Chondrocyte (in vitro differentiated cells): Measurements from ENCODE around the gene SNX6. TPM values are rescaled to one million over a fixed set of nuclear protein-coding genes. Genes with fewer than 3 reads are reported as not detected.

Experiments
- DNase-seq: peaks from one replicate; pipeline ENCODE4 v3.0.0; 2021; ENCODE audit warnings: mixed read lengths, low spot score
- H3K27ac Mint-ChIP-seq: one replicate; pipeline ENCODE4 v1.8.0; 2021; ENCODE audit warnings: mild to moderate bottlenecking, moderate library complexity, mixed read lengths; ENCODE audit not compliant: unreplicated experiment
- H3K27me3 Mint-ChIP-seq: 2 replicates; pipeline ENCODE4 v1.8.0; 2021; ENCODE audit warnings: low read depth, mixed read lengths
- H3K36me3 Mint-ChIP-seq: 2 replicates; pipeline ENCODE4 v1.8.0; 2021; ENCODE audit warnings: low read depth, mixed read lengths
- H3K4me1 Mint-ChIP-seq: 2 replicates; pipeline ENCODE4 v1.8.0; 2021; ENCODE audit warnings: low read depth, mild to moderate bottlenecking, mixed read lengths
- H3K4me3 Mint-ChIP-seq: one replicate; pipeline ENCODE4 v1.8.0; 2021; ENCODE audit warnings: mild to moderate bottlenecking, moderate library complexity, mixed read lengths; ENCODE audit not compliant: unreplicated experiment
- H3K9me3 Mint-ChIP-seq: 2 replicates; pipeline ENCODE4 v1.8.0; 2021; ENCODE audit warnings: low read depth, mixed read lengths
- total RNA-seq: library from RNA; stranded (reverse); gene quantifications from 3 replicates; pipeline ENCODE4 v1.2.1, GENCODE V29; 2021
- TF ChIP-seq, protein P1 (sequence below): fragments of 200-600 bp; sonication (generic); IDR thresholded peaks from 2 replicates; pipeline ENCODE4 v1.5.0; 2021; ENCODE audit warnings: antibody characterized with exemption, mild to moderate bottlenecking, moderate library complexity

The SNX6 gene
- total RNA-seq, 1 donor from 2014 or later: 91.7 TPM

DNA sequence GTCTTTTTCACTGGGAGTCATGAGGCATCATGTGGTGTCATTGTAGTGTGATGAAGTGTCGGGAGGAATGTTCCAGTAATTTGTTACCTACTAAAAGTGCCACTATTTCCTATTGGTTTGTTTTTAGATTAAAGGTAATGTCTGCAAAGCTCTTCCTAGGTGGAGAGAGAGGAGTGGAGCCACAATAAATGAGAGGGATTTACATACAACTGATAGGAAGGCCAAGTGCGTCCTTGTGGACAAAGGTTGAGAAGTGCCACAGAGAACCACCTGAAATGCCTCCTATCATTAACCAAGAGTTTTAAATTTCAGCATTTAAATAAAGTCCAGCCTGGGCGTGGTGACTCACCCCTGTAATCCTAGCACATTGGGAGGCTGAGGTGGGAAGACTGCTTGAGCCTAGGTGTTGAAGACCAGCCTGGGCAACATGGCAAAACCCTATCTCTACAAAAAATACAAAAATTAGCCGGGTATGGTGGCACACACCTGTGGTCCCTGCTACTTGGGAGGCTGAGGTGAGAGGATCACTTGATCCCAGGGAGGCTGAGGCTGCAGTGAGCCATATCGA is 2.5 kb upstream of the SNX6 start:
- Mint-ChIP-seq H3K4me1 (peaks cover 16% of the 10 kb centered on the region), H3K27ac (no peak overlapping the region), H3K36me3 (no peaks in the 10 kb centered on the region), H3K9me3 (no peaks in the 10 kb centered on the region), H3K27me3 (no peaks in the 10 kb centered on the region), H3K4me3 (no peak overlapping the region)
- TF ChIP-seq, protein P1, sequence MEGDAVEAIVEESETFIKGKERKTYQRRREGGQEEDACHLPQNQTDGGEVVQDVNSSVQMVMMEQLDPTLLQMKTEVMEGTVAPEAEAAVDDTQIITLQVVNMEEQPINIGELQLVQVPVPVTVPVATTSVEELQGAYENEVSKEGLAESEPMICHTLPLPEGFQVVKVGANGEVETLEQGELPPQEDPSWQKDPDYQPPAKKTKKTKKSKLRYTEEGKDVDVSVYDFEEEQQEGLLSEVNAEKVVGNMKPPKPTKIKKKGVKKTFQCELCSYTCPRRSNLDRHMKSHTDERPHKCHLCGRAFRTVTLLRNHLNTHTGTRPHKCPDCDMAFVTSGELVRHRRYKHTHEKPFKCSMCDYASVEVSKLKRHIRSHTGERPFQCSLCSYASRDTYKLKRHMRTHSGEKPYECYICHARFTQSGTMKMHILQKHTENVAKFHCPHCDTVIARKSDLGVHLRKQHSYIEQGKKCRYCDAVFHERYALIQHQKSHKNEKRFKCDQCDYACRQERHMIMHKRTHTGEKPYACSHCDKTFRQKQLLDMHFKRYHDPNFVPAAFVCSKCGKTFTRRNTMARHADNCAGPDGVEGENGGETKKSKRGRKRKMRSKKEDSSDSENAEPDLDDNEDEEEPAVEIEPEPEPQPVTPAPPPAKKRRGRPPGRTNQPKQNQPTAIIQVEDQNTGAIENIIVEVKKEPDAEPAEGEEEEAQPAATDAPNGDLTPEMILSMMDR: no peak
- DNase-seq: no peak

DNA sequence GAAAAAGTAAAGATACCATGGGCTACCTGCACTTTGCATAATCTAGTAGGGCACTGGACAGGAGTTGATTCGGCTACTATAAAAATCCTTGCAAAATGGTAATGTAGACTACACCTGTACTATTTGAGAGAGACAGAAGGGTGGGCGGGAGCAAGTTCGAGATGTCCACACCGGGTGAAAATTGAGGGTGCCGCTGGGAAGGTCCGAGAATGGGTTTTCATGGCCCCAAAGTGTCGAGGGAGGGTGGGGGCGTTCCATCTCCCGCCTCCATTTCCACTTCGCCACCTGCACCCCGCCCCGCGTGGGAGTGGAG is 648 bp downstream of the SNX6 start:
- TF ChIP-seq, protein P1: no peak
- Mint-ChIP-seq H3K36me3 (no peaks in the 10 kb centered on the region), H3K4me1 (peaks cover 17% of the 10 kb centered on the region), H3K27me3 (no peaks in the 10 kb centered on the region), H3K4me3 (peak overlapping the region; percentile 92), H3K27ac (peak overlapping the region; percentile 86), H3K9me3 (no peaks in the 10 kb centered on the region)
- no peak for DNase-seq

DNA sequence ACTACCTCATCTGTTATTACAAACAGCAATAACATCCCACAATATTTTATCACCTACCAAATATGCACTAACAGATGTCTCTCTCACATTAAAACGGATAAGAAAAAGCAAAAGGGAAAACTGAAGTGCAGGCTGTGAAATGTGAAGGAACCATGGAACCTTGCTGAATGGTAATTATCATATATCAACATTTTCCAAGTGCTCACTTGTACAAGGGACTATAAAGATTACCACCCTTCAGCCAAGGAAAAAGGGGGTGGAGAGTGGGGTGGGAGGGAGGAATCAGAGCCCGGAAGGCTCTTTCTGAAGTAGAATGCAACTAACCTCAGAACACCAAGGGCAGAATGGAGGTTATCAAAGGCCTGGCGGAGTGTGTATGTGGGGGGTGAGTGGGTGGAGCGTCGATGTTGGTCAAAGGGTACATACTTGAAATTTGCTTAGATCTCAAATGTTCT is 1.2 kb downstream of the SNX6 start:
- TF ChIP-seq, protein P1: no peak
- H3K4me3 Mint-ChIP-seq: peak overlapping the region; percentile 92
- DNase-seq: no peak
- H3K27ac Mint-ChIP-seq: peak overlapping the region; percentile 86
- no peaks in the 10 kb centered on the region for H3K9me3 Mint-ChIP-seq
- H3K27me3 Mint-ChIP-seq: no peaks in the 10 kb centered on the region
- peaks cover 18% of the 10 kb centered on the region for H3K4me1 Mint-ChIP-seq
- H3K36me3 Mint-ChIP-seq: no peaks in the 10 kb centered on the region

DNA sequence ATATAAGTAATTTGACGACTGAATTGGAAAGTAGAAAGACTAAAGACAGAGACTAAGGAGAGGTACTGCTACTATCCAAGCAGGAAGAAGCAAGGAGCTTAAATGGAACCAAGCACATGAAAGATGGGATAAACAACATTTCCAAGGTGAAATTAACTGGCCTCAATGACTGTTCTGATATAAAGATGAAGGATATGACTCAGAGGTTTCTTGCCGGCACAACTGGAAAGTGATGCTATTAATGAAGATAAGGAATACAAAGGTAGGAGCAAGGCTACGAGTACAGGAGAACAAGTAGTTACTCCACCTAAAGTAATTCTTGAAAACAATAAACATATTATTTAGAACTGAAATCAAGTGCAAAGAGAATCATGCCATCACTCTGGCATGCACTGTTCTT is 6.4 kb downstream of the SNX6 start:
- TF ChIP-seq, protein P1: no peak
- peaks cover 34% of the 10 kb centered on the region for H3K4me1 Mint-ChIP-seq
- no peak for DNase-seq
- no peaks in the 10 kb centered on the region for H3K27me3 Mint-ChIP-seq
- no peaks in the 10 kb centered on the region for H3K9me3 Mint-ChIP-seq
- no peak overlapping the region for H3K27ac Mint-ChIP-seq
- H3K36me3 Mint-ChIP-seq: peaks cover 11% of the 10 kb centered on the region
- H3K4me3 Mint-ChIP-seq: no peak overlapping the region

DNA sequence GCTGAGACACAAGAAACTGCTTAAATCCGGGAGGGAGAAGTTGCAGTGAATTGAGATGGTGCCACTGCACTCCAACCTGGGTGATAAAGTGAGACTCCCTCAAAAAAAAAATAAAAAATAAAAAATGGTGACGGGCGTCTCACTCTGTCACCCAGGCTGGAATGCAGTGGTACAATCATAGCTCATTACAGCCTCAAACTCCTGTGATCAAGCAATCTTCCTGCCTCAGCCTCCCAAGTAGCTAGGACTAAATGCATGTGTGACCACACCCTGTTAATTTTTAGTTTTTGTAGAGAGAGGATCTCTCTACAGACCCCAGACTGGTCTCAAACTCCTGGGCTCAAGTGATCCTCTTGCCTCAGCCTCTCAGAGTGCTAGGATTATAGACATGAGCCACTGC is 9.1 kb downstream of the SNX6 start:
- no peak overlapping the region for H3K4me3 Mint-ChIP-seq
- H3K9me3 Mint-ChIP-seq: no peaks in the 10 kb centered on the region
- H3K27ac Mint-ChIP-seq: peak overlapping the region; percentile 2
- no peaks in the 10 kb centered on the region for H3K27me3 Mint-ChIP-seq
- peaks cover 16% of the 10 kb centered on the region for H3K36me3 Mint-ChIP-seq
- no peak for DNase-seq
- TF ChIP-seq, protein P1: no peak
- peaks cover 30% of the 10 kb centered on the region for H3K4me1 Mint-ChIP-seq
